HepG2 (cell line): ENCODE results near the gene SSNA1. TPM values are rescaled to one million over a fixed set of nuclear protein-coding genes. Genes with fewer than 3 reads are reported as not detected.

Source experiments
- ASH2L ChIP-seq: fragments of 300-600, 200-600 bp; sonication (generic); IDR thresholded peaks from 2 replicates; pipeline ENCODE4 v1.7.0; 2017; ENCODE audit warnings: low read depth, mild to moderate bottlenecking, moderate library complexity, mixed read lengths, low read length; ENCODE audit not compliant: insufficient read length
- ERF ChIP-seq: IDR thresholded peaks from 2 replicates; pipeline ENCODE4 v1.6.1; 2018; ENCODE audit warnings: missing biosample characterization, missing genetic modification reagents
- GPN1 ChIP-seq: sonication (generic); formaldehyde crosslinking; IDR thresholded peaks from 2 replicates; pipeline ENCODE4 v1.5.1; 2020; ENCODE audit warnings: missing genetic modification reagents, borderline replicate concordance
- ISL2 ChIP-seq: sonication (generic); formaldehyde crosslinking; IDR thresholded peaks from 2 replicates; pipeline ENCODE4 v1.5.0; 2020; ENCODE audit warnings: missing genetic modification reagents
- KAT7 ChIP-seq: IDR thresholded peaks from 2 replicates; pipeline ENCODE4 v1.6.1; 2018; ENCODE audit warnings: borderline replicate concordance, missing compliant biosample characterization
- PATZ1 ChIP-seq: sonication (generic); formaldehyde crosslinking; IDR thresholded peaks from 2 replicates; pipeline ENCODE4 v1.4.0; 2020; ENCODE audit warnings: missing genetic modification reagents
- SIX4 ChIP-seq: sonication (generic); formaldehyde crosslinking; IDR thresholded peaks from 2 replicates; pipeline ENCODE4 v1.4.0; 2020; ENCODE audit warnings: missing genetic modification reagents
- STAT6 ChIP-seq: sonication (generic); formaldehyde crosslinking; IDR thresholded peaks from 2 replicates; pipeline ENCODE4 v1.4.0; 2020; ENCODE audit warnings: missing genetic modification reagents, mild to moderate bottlenecking, borderline replicate concordance
- XRCC5 ChIP-seq: fragments of 200-400 bp; formaldehyde crosslinking; optimal IDR thresholded peaks from 2 replicates; pipeline ENCODE3; 2017; ENCODE audit warnings: mild to moderate bottlenecking, low read length
- ZFP36L2 ChIP-seq: sonication (generic); formaldehyde crosslinking; IDR thresholded peaks from 2 replicates; pipeline ENCODE4 v1.4.0; 2020; ENCODE audit warnings: missing genetic modification reagents
- ZNF343 ChIP-seq: sonication (generic); formaldehyde crosslinking; IDR thresholded peaks from 2 replicates; pipeline ENCODE4 v1.4.0; 2020; ENCODE audit warnings: mild to moderate bottlenecking, missing genetic modification reagents
- ZNF468 ChIP-seq: sonication (generic); formaldehyde crosslinking; IDR thresholded peaks from 2 replicates; pipeline ENCODE4 v1.8.0; 2022; ENCODE audit warnings: mild to moderate bottlenecking, moderate library complexity, missing genetic modification reagents
- ZNF776 ChIP-seq: sonication (generic); formaldehyde crosslinking; IDR thresholded peaks from 2 replicates; pipeline ENCODE4 v1.4.0; 2020; ENCODE audit warnings: mild to moderate bottlenecking, missing genetic modification reagents
- polyA plus RNA-seq, 8 experiments: library from polyadenylated mRNA; depleted of rRNA in 3 of 8; stranded (reverse) in 7 of 8; unstranded in 1 of 8; fragments of >200 nt; fragmentation: Illumina TruSeq in 4 of 8; extraction: Trizol in 4 of 8; gene quantifications; 2 replicates each; pipeline versions ENCODE4 v1.2.1 to v1.2.3, GENCODE V29; 2011 to 2016; ENCODE audit warnings: low read depth in 4 of 8, missing spikeins in 1 of 8, mixed read lengths in 1 of 8; ENCODE audit not compliant: insufficient read depth in 1 of 8
- total RNA-seq, 5 experiments: library from RNA; depleted of rRNA; stranded (reverse); fragments of >200 nt; fragmentation: Illumina TruSeq; extraction: Trizol; gene quantifications; 2 replicates each; pipeline ENCODE4 v1.2.3, GENCODE V29; 2016; ENCODE audit warnings: low read depth in 1 of 5
- TF ChIP-seq, protein P1 (sequence below): sonication (generic); formaldehyde crosslinking; IDR thresholded peaks from 2 replicates; pipeline ENCODE4 v1.4.0; 2020; ENCODE audit warnings: mild to moderate bottlenecking, missing genetic modification reagents
- TF ChIP-seq, protein P2 (sequence below): sonication (generic); formaldehyde crosslinking; conservative IDR thresholded peaks from 2 replicates; pipeline ENCODE4 v1.8.0; 2022; ENCODE audit warnings: missing genetic modification reagents
- TF ChIP-seq, protein P3 (sequence below): sonication (generic); formaldehyde crosslinking; IDR thresholded peaks from 2 replicates; pipeline ENCODE4 v1.9.0; 2022; ENCODE audit warnings: missing genetic modification reagents, mild to moderate bottlenecking, borderline replicate concordance
- TF ChIP-seq, protein P4 (sequence below): sonication (generic); formaldehyde crosslinking; IDR thresholded peaks from 2 replicates; pipeline ENCODE4 v1.4.0; 2020; ENCODE audit warnings: missing genetic modification reagents; ENCODE audit errors: not compliant biosample characterization
- TF ChIP-seq, protein P5 (sequence below): sonication (generic); formaldehyde crosslinking; IDR thresholded peaks from 2 replicates; pipeline ENCODE4 v1.5.0; 2020; ENCODE audit warnings: missing genetic modification reagents

Gene SSNA1
- total and polyA plus RNA-seq, 2 of the 13 experiments (the other 11 are each of a cell fraction or from before 2014, with no cell fraction given), result 35.9 to 49.4 TPM

GRCh38 chr9:137168904-137169856 is 19.3 kb upstream of the SSNA1 start (continued):
- TF ChIP-seq ZNF343 (CRISPR knock-in tag) (no peak), ZNF468 (CRISPR knock-in tag) (no peak), SIX4 (CRISPR knock-in tag) (no peak), ZNF776 (CRISPR knock-in tag) (no peak), PATZ1 (CRISPR knock-in tag) (no peak), ERF (CRISPR knock-in tag) (no peak), ZFP36L2 (CRISPR knock-in tag) (no peak), GPN1 (CRISPR knock-in tag) (no peak), ISL2 (CRISPR knock-in tag) (no peak), KAT7 (CRISPR knock-in tag) (no peak), STAT6 (no peak), XRCC5 (no peak), ASH2L (no peak)
- TF ChIP-seq, protein P1, sequence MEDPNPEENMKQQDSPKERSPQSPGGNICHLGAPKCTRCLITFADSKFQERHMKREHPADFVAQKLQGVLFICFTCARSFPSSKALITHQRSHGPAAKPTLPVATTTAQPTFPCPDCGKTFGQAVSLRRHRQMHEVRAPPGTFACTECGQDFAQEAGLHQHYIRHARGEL, result no peak
- TF ChIP-seq, protein P2, sequence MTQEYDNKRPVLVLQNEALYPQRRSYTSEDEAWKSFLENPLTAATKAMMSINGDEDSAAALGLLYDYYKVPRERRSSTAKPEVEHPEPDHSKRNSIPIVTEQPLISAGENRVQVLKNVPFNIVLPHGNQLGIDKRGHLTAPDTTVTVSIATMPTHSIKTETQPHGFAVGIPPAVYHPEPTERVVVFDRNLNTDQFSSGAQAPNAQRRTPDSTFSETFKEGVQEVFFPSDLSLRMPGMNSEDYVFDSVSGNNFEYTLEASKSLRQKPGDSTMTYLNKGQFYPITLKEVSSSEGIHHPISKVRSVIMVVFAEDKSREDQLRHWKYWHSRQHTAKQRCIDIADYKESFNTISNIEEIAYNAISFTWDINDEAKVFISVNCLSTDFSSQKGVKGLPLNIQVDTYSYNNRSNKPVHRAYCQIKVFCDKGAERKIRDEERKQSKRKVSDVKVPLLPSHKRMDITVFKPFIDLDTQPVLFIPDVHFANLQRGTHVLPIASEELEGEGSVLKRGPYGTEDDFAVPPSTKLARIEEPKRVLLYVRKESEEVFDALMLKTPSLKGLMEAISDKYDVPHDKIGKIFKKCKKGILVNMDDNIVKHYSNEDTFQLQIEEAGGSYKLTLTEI, result no peak
- TF ChIP-seq, protein P3, sequence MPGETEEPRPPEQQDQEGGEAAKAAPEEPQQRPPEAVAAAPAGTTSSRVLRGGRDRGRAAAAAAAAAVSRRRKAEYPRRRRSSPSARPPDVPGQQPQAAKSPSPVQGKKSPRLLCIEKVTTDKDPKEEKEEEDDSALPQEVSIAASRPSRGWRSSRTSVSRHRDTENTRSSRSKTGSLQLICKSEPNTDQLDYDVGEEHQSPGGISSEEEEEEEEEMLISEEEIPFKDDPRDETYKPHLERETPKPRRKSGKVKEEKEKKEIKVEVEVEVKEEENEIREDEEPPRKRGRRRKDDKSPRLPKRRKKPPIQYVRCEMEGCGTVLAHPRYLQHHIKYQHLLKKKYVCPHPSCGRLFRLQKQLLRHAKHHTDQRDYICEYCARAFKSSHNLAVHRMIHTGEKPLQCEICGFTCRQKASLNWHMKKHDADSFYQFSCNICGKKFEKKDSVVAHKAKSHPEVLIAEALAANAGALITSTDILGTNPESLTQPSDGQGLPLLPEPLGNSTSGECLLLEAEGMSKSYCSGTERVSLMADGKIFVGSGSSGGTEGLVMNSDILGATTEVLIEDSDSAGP (CRISPR knock-in tag), result peak; percentile 33; the same call in 1 of the 2 replicates
- TF ChIP-seq, protein P4, sequence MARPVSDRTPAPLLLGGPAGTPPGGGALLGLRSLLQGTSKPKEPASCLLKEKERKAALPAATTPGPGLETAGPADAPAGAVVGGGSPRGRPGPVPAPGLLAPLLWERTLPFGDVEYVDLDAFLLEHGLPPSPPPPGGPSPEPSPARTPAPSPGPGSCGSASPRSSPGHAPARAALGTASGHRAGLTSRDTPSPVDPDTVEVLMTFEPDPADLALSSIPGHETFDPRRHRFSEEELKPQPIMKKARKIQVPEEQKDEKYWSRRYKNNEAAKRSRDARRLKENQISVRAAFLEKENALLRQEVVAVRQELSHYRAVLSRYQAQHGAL (CRISPR knock-in tag), result no peak
- TF ChIP-seq, protein P5, sequence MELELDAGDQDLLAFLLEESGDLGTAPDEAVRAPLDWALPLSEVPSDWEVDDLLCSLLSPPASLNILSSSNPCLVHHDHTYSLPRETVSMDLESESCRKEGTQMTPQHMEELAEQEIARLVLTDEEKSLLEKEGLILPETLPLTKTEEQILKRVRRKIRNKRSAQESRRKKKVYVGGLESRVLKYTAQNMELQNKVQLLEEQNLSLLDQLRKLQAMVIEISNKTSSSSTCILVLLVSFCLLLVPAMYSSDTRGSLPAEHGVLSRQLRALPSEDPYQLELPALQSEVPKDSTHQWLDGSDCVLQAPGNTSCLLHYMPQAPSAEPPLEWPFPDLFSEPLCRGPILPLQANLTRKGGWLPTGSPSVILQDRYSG (CRISPR knock-in tag), result no peak
